ENCODE results near the gene SSBP4. TPM values are rescaled to one million over a fixed set of nuclear protein-coding genes. Genes with fewer than 3 reads are reported as not detected.

The SSBP4 gene
- total RNA-seq, 2 donors from 2014 or later = 46.8 to 48.1 TPM

GRCh38 chr19:18418483-18419194 is 559 bp upstream of the SSBP4 start:
- Mint-ChIP-seq H3K9me3 (no peaks in the 10 kb centered on the region), H3K4me1 (ENCODE audit: low read depth) (peaks cover 83% of the 10 kb centered on the region), H3K36me3 (ENCODE audit: insufficient read depth in 2 of 2) (peaks cover 0 to 3% of the 10 kb centered on the region in 2 donors), H3K27ac (peak overlapping the region; percentile 82), H3K4me3 (peak overlapping the region; percentile 81 to 88), H3K27me3 (ENCODE audit: low read depth) (peaks cover 34% of the 10 kb centered on the region)
- DNase-seq (peak in 1 of 2 donors; percentile 55), ATAC-seq (replicated peaks in 1 of 2) (peak; percentile 32 to 49)

GRCh38 chr19:18419699-18420460 is 682 bp downstream of the SSBP4 start:
- Mint-ChIP-seq H3K27ac (peak overlapping the region; percentile 24), H3K4me1 (ENCODE audit: low read depth) (peaks cover 78% of the 10 kb centered on the region)

GRCh38 chr19:18420930-18421329 is 1.7 kb downstream of the SSBP4 start:
- peaks cover 0 to 3% of the 10 kb centered on the region in 2 donors for H3K36me3 Mint-ChIP-seq (ENCODE audit: insufficient read depth in 2 of 2)
- peak overlapping the region; percentile 87 to 93 for H3K4me3 Mint-ChIP-seq
- H3K9me3 Mint-ChIP-seq = no peaks in the 10 kb centered on the region
- peak overlapping the region; percentile 89 for H3K27ac Mint-ChIP-seq
- H3K4me1 Mint-ChIP-seq (ENCODE audit: low read depth) = peaks cover 72% of the 10 kb centered on the region
- peaks cover 21% of the 10 kb centered on the region for H3K27me3 Mint-ChIP-seq (ENCODE audit: low read depth)
- DNase-seq (no peak), ATAC-seq (replicated peaks in 1 of 2) (no peak)

More at GRCh38 chr19:18419699-18420460, 682 bp downstream of the SSBP4 start:
- peak; percentile 59 to 66 for DNase-seq
- no peaks in the 10 kb centered on the region for H3K9me3 Mint-ChIP-seq
- H3K4me3 Mint-ChIP-seq = peak overlapping the region; percentile 87 to 93
- H3K36me3 Mint-ChIP-seq (ENCODE audit: insufficient read depth in 2 of 2) = peaks cover 0 to 3% of the 10 kb centered on the region in 2 donors
- peaks cover 28% of the 10 kb centered on the region for H3K27me3 Mint-ChIP-seq (ENCODE audit: low read depth)
- ATAC-seq (replicated peaks in 1 of 2) = peak; percentile 42 to 45

- Mint-ChIP-seq H3K27ac (peak overlapping the region; percentile 89), H3K4me3 (peak overlapping the region; percentile 87 to 93), H3K36me3 (ENCODE audit: insufficient read depth in 2 of 2) (peaks cover 0 to 3% of the 10 kb centered on the region in 2 donors), H3K27me3 (ENCODE audit: low read depth) (peaks cover 16% of the 10 kb centered on the region), H3K9me3 (no peaks in the 10 kb centered on the region), H3K4me1 (ENCODE audit: low read depth) (peaks cover 70% of the 10 kb centered on the region)
- no peak for ATAC-seq (replicated peaks in 1 of 2)
- DNase-seq = no peak
Measured at GRCh38 chr19:18421371-18421959, 2.3 kb downstream of the SSBP4 start.

GRCh38 chr19:18422530-18423191 is 3.5 kb downstream of the SSBP4 start:
- Mint-ChIP-seq H3K27me3 (ENCODE audit: low read depth) (peaks cover 8% of the 10 kb centered on the region), H3K4me3 (peak overlapping the region; percentile 87 to 93), H3K4me1 (ENCODE audit: low read depth) (peaks cover 61% of the 10 kb centered on the region), H3K9me3 (no peaks in the 10 kb centered on the region), H3K27ac (peak overlapping the region; percentile 6), H3K36me3 (ENCODE audit: insufficient read depth in 2 of 2) (peaks cover 0 to 3% of the 10 kb centered on the region in 2 donors)
- DNase-seq (no peak), ATAC-seq (replicated peaks in 1 of 2) (no peak)

- DNase-seq = no peak
- peaks cover 54% of the 10 kb centered on the region for H3K4me1 Mint-ChIP-seq (ENCODE audit: low read depth)
- H3K36me3 Mint-ChIP-seq (ENCODE audit: insufficient read depth in 2 of 2) = peaks cover 0 to 2% of the 10 kb centered on the region in 2 donors
- ATAC-seq (replicated peaks in 1 of 2) = no peak
- H3K9me3 Mint-ChIP-seq = no peaks in the 10 kb centered on the region
- peak overlapping the region; percentile 6 for H3K27ac Mint-ChIP-seq
- peaks cover 3% of the 10 kb centered on the region for H3K27me3 Mint-ChIP-seq (ENCODE audit: low read depth)
- peak overlapping the region; percentile 87 to 93 for H3K4me3 Mint-ChIP-seq
Measured at GRCh38 chr19:18423258-18424020, 4.2 kb downstream of the SSBP4 start.

GRCh38 chr19:18424122-18424889 is 5.1 kb downstream of the SSBP4 start:
- peaks cover 49% of the 10 kb centered on the region for H3K4me1 Mint-ChIP-seq (ENCODE audit: low read depth)
- no peak overlapping the region for H3K4me3 Mint-ChIP-seq
- no peak overlapping the region for H3K27ac Mint-ChIP-seq

GRCh38 chr19:18424890-18425514 is 5.8 kb downstream of the SSBP4 start:
- H3K9me3 Mint-ChIP-seq = no peaks in the 10 kb centered on the region
- no peaks in the 10 kb centered on the region for H3K36me3 Mint-ChIP-seq (ENCODE audit: insufficient read depth in 2 of 2)
- H3K27me3 Mint-ChIP-seq (ENCODE audit: low read depth) = no peaks in the 10 kb centered on the region
- no peak overlapping the region for H3K27ac Mint-ChIP-seq
- H3K4me3 Mint-ChIP-seq = no peak overlapping the region
- DNase-seq = no peak
- no peak for ATAC-seq (replicated peaks in 1 of 2)
- H3K4me1 Mint-ChIP-seq (ENCODE audit: low read depth) = peaks cover 53% of the 10 kb centered on the region

More at GRCh38 chr19:18424122-18424889, 5.1 kb downstream of the SSBP4 start:
- H3K9me3 Mint-ChIP-seq = no peaks in the 10 kb centered on the region
- ATAC-seq (replicated peaks in 1 of 2) (no peak), DNase-seq (no peak)
- no peaks in the 10 kb centered on the region for H3K36me3 Mint-ChIP-seq (ENCODE audit: insufficient read depth in 2 of 2)
- no peaks in the 10 kb centered on the region for H3K27me3 Mint-ChIP-seq (ENCODE audit: low read depth)

GRCh38 chr19:18425515-18426415 is 6.6 kb downstream of the SSBP4 start:
- no peaks in the 10 kb centered on the region for H3K9me3 Mint-ChIP-seq
- DNase-seq (no peak), ATAC-seq (replicated peaks in 1 of 2) (no peak)
- no peak overlapping the region for H3K4me3 Mint-ChIP-seq
- H3K27ac Mint-ChIP-seq = no peak overlapping the region
- H3K36me3 Mint-ChIP-seq (ENCODE audit: insufficient read depth in 2 of 2) = no peaks in the 10 kb centered on the region
- no peaks in the 10 kb centered on the region for H3K27me3 Mint-ChIP-seq (ENCODE audit: low read depth)
- peaks cover 52% of the 10 kb centered on the region for H3K4me1 Mint-ChIP-seq (ENCODE audit: low read depth)

- H3K27me3 Mint-ChIP-seq (ENCODE audit: low read depth) = no peaks in the 10 kb centered on the region
- H3K9me3 Mint-ChIP-seq = no peaks in the 10 kb centered on the region
- H3K27ac Mint-ChIP-seq = no peak overlapping the region
- no peaks in the 10 kb centered on the region for H3K36me3 Mint-ChIP-seq (ENCODE audit: insufficient read depth in 2 of 2)
- peaks cover 45% of the 10 kb centered on the region for H3K4me1 Mint-ChIP-seq (ENCODE audit: low read depth)
- no peak for DNase-seq
- no peak for ATAC-seq (replicated peaks in 1 of 2)
- H3K4me3 Mint-ChIP-seq = no peak overlapping the region
Measured at GRCh38 chr19:18426416-18426767, 7.2 kb downstream of the SSBP4 start.

Measured in activated T-cell treated with anti-CD3 and anti-CD28 coated beads, Interleukin-2, amount 50 U/mL, for 72 hours (primary cell).